HG03159 (cell line): ENCODE results near the gene PEMT.

Source experiments
- ATAC-seq: cut with Tn5 transposase; IDR thresholded peaks from one replicate; pipeline ENCODE4 v1.9.1; 2021; ENCODE audit warnings: mild to moderate bottlenecking, moderate library complexity; ENCODE audit not compliant: unreplicated experiment

PEMT gene

GRCh38 chr17:17572010-17572785 is 19.3 kb downstream of the PEMT start:
- no peak for ATAC-seq

DNA sequence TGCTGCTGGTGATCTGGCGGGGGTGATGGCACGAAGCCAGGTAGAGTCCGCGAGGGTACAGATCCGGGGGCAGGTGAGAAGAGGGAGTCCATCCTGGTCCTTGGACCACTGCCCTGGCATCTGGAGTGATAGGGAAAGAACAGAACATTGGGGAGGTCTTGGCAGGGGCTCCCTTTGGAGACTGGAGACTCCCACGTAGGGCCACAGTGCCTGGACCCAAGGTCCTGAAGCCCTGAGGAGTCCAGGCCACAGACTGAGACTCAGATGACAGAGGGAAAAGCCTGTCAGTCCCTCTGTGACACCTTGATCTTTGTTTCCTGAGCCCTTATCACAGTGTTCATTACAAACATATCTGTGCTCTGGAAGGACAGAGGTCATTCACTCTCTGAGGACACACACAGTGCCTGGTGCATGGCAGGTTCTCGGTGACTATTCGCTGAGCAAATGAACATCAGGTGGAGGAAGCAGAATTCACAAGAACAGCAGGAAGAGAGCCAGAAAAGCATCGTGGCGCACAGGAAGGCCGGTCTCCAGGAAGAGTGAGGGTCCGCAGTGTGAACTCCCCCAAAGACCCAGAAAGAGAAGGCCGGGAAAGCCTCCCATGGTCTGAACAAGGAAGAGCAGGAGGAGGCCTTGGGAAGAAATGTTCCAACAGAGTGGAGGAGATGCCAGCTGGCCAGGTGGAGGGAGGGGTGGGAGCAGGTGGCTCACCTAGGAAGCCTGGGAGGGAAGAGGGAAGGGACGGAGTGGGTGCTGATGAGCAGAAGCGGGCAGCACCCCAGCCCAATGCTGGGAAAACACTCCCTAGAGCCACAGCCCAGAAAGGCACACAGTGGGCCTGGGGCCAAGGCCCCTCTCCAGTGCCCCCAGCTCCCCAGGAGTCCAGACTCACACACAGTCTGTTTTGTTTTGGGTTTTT is 20.5 kb downstream of the PEMT start:
- no peak for ATAC-seq

GRCh38 chr17:17570140-17570797 is 21.2 kb downstream of the PEMT start:
- ATAC-seq, result no peak

DNA sequence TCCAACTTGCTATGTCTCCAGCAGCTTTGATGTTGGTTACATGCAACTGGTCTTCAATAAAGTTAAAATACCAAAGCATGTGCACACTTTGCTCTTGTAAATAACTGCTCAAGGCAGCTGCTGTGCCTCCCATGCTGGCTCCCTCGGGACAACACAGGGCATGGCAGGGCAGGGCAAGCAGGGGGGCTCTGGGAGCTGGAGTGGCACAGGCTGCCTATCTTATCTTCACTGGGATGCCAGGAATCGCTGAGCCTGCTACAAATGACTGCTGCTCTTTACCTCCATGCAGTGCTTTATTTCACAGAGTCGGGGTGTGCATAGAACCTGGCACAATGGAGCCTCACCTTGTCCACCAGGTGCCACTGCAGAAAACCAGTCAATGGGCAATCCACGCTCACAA is 21.8 kb downstream of the PEMT start:
- no peak for ATAC-seq

- no peak for ATAC-seq
These were observed 22.7 kb downstream of the PEMT start for GRCh38 chr17:17568772-17569195.

DNA sequence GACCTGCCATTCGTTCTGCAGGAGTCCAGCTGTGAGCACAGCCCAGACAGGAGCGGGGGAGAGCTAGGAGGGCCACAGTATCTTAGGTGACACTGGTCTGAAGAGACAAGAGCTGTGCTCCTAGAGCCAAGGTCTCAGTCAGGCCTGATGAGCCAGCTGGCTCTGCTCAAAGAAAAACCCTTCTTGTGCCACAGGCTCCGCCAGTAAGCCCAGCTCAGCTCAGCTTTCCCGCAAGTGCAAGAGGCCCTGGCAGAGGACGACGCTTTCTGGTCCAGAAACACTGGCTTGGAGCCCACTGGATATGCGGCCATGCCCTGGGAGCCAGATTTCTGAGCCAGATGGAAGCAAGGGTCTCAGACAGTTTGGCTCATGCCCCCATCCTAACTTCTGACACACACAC is 23.9 kb downstream of the PEMT start:
- ATAC-seq, result no peak

- ATAC-seq, result no peak
These were observed 24.5 kb downstream of the PEMT start for GRCh38 chr17:17566896-17567513.

DNA sequence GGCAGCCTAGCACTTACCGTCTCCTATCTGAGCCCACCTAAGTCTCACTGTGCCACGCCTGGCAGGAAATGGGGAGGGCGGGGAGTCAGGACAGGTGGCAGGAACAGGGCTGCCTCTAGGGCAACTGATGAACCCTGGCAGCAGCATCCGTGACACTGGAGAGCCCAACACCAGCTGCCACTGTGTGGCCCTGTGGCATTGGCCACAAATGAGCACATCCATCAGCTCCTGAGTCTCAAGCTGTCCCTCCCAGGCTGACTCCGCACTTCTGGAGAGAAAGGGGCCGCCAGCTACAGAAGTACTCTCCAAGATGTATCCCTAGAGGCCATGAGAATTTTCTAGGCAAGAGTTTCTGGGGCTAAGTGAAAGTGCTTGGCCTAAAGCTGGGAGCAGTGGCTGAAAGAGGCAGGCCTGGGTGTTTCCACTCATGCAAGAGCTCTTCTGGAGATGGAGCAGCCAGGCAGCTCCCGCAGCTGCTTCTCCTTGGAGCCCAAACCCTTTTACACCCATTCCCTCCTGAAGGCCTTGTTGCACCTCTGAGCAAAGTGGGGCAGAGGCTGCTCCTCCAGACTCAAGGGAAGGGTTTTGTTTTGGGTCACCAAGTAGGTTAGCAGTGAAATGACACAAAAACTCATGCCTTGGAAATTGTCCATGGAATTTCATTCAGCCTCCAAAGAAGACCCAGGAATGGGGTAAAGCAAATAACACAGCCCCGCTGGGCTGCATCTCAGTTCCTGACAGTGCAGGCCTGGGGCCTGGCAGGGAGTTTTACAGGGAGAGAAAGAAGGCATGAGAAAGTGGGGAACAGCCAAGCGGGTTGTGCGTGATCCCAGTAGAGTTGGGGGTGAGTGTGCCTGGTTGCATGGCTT is 25.8 kb downstream of the PEMT start:
- ATAC-seq, result no peak

- ATAC-seq, result no peak
These were observed 26.6 kb downstream of the PEMT start for GRCh38 chr17:17564896-17565295.

DNA sequence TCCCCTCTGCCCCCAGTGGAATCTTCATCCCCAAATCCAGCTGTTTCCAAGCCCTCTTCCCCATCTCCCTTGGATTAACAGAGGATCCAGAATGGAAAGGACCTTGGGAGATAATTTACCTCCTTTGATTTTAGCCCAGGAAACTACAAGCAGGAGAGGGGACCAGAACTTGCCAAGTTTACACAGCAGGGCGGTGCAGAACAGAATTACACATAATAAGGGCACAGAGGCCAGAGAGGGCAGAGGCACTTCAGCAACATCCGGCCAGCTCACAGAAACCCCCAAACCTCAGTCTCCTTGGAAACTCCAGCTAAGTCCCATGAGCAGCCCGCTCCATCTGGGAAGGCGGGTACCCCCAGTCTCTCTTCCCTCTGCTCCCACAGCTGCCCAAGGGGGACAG is 27.2 kb downstream of the PEMT start:
- ATAC-seq, result no peak

DNA sequence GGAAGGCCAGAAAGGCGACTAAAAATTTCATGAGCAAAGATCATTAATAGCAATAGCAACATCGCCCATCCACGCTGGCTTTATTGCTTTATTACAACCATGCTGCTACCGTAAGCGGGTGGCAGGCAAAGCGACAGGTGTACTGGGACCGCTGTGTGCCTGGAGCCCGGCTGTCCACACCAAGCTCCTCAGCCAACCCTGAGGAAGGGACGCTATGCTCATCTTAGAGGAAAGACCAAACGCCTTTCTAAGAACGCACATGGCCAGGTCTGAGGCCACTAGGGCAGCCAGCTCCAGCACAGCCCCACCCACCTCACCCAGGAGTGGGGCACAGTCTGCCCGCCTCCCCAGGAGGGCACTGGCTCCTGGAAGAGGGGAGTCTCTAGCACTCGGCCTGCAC is 28.0 kb downstream of the PEMT start:
- ATAC-seq, result no peak

DNA sequence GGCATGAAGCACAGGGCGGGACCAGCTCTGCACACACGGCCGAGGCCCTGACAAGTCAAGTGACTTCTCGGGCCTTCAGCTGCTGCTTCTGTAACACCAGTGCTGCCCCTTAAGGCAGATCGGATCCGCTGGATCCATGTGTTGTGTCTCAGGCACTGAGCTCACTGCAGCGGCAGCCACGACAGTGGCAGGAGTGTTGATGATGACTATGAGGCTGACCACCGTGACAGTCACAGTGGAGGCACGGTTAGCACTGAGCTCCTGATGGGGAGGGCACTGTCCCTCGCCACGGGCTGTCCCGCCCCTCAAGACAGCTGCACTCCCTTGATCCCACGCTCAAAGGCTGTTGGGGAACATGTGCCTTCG is 29.4 kb downstream of the PEMT start:
- ATAC-seq, result no peak

DNA sequence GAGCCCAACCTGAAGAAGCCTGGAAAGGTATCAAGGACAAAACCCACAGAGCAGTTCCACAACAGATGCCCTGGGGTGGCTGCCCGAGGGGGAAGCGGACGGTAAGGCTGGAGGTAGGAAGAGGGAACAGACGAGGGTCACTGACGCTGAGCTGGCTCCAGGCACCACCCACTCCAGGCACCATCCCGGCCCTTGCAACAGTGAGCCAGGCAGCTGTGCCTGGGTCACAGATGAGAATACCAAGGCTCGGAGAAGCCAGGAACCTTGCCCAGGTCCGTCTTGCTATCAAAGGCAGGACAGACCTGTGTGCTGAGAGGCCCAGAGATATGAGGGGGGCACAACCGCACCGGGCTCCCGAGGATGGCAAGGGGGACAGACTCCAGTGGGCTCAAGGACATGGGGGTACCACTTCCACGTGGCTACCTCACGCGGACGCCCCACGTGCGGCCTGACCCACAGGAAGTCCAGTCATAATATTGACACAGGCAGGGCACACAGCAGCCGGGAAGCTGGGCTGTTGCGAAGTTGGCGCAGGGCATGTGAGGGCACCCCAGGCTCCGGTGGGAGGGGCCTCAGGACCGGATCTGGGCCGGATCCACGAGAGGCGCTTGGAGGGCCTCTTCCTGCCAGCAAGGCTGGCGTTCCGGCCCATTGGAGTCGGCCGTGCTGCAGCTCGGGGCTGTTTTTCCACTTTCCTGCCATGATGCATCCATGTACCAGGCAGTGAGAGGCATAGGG is 29.9 kb downstream of the PEMT start:
- ATAC-seq, result no peak

DNA sequence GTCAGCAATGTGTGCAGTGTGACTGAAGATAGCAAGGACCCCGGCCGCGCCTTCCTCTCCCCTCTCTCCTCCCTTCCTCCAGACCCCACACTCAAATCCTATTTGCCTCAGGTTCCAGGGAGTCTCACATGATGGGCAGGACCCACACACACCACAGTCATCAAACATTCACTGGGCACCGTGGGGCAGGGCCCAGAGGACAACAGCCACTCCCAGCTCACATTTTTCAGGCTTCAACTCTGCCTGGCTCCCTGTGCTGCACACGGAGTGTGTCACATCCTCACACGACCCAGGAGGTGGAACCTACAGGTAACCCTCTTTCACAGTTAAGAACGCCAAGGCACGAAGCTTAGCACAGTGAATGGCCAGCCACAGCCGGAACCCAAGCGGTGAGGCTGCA is 30.5 kb downstream of the PEMT start:
- no peak for ATAC-seq

- no peak for ATAC-seq
These were observed 31.3 kb downstream of the PEMT start for GRCh38 chr17:17560167-17560566.

GRCh38 chr17:17559164-17559563 is 32.3 kb downstream of the PEMT start:
- no peak for ATAC-seq

- no peak for ATAC-seq
These were observed 33.1 kb downstream of the PEMT start for GRCh38 chr17:17558431-17558830.

DNA sequence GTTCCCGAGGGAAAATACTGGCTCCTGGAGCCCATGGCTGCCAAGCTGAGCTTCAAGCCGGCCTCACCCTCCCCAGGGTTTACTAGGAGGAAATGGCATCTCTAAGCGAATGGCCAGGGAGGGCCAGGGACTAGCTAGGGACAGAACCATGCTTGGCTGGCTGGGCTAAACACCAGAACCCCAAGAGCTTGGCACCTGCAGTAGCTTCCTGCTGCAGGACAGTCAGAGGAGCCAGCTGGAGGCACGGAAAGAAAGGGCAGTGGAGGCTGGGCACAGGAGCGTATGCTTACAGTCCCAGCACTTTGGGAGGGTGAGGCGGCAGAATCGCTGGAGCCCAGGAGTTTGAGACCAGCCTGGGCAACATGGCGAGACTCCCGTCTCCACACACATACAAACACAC is 33.7 kb downstream of the PEMT start:
- no peak for ATAC-seq

- ATAC-seq, result no peak
These were observed 34.8 kb downstream of the PEMT start for GRCh38 chr17:17556671-17557070.

DNA sequence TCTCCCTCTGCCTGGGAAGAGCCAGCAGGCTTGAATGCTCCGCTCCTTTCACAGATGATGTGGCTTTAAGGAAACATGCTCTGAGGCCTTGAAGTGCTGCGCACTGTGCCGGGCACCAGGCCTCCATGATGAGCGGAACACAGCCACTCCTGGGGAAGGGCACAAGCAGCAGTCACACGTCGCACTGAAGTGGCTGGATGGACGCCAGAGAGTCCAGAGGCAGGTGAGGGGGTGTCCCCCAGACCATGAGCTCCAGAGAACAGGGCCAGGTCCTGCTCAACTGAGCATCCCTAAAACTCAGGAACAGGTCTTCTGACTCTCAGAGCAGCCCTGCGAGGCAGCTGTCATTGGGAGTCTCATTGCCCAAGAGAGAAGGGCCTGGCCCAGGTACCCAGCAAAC is 35.6 kb downstream of the PEMT start:
- no peak for ATAC-seq
